Measurements from ENCODE around the gene ENTPD2.
"Not testable (repeated sequence)": the region's sequence is repeated elsewhere in the genome, so short reads cannot be mapped to it uniquely, and the experiment has no call there.

Gene ENTPD2

GRCh38 chr9:137007816-137008270, 46.0 kb downstream of the ENTPD2 start:
- Histone ChIP-seq H3K27ac (ENCODE audit: insufficient read depth, low read length, poor library complexity, severe bottlenecking) (no peak overlapping the region), H3K4me1 (ENCODE audit: control insufficient read depth, insufficient read depth, low read length, poor library complexity, severe bottlenecking) (no peaks in the 10 kb centered on the region), H3K9me3 (ENCODE audit: control insufficient read depth, low read length) (no peaks in the 10 kb centered on the region), H3K27me3 (replicated peaks; ENCODE audit: control insufficient read depth, insufficient read depth, low read length, poor library complexity, severe bottlenecking) (no peaks in the 10 kb centered on the region), H3K4me3 (ENCODE audit: insufficient read depth, low read depth, low read length, poor library complexity, severe bottlenecking) (no peak overlapping the region), H3K36me3 (ENCODE audit: control insufficient read depth, insufficient read depth, low read length) (peaks cover 27% of the 10 kb centered on the region)
- DNase-seq: no peak

GRCh38 chr9:137007108-137007815, 46.6 kb downstream of the ENTPD2 start:
- Histone ChIP-seq H3K36me3 (ENCODE audit: control insufficient read depth, insufficient read depth, low read length) (peaks cover 21% of the 10 kb centered on the region), H3K9me3 (ENCODE audit: control insufficient read depth, low read length) (no peaks in the 10 kb centered on the region), H3K27me3 (replicated peaks; ENCODE audit: control insufficient read depth, insufficient read depth, low read length, poor library complexity, severe bottlenecking) (no peaks in the 10 kb centered on the region), H3K4me3 (ENCODE audit: insufficient read depth, low read depth, low read length, poor library complexity, severe bottlenecking) (no peak overlapping the region), H3K27ac (ENCODE audit: insufficient read depth, low read length, poor library complexity, severe bottlenecking) (no peak overlapping the region), H3K4me1 (ENCODE audit: control insufficient read depth, insufficient read depth, low read length, poor library complexity, severe bottlenecking) (no peaks in the 10 kb centered on the region)
- DNase-seq: no peak

- no peaks in the 10 kb centered on the region for H3K27me3 ChIP-seq (replicated peaks; ENCODE audit: control insufficient read depth, insufficient read depth, low read length, poor library complexity, severe bottlenecking)
- DNase-seq: no peak
Measured at GRCh38 chr9:137006116-137007003, 47.5 kb downstream of the ENTPD2 start.

GRCh38 chr9:137004285-137004684, 49.6 kb downstream of the ENTPD2 start:
- peaks cover 10% of the 10 kb centered on the region for H3K4me1 ChIP-seq (ENCODE audit: control insufficient read depth, insufficient read depth, low read length, poor library complexity, severe bottlenecking)
- DNase-seq; H3K4me3 ChIP-seq (ENCODE audit: insufficient read depth, low read depth, low read length, poor library complexity, severe bottlenecking); H3K9me3 ChIP-seq (ENCODE audit: control insufficient read depth, low read length); H3K27me3 ChIP-seq (replicated peaks; ENCODE audit: control insufficient read depth, insufficient read depth, low read length, poor library complexity, severe bottlenecking); H3K36me3 ChIP-seq (ENCODE audit: control insufficient read depth, insufficient read depth, low read length); H3K27ac ChIP-seq (ENCODE audit: insufficient read depth, low read length, poor library complexity, severe bottlenecking): not testable (repeated sequence)

More at GRCh38 chr9:137006116-137007003, 47.5 kb downstream of the ENTPD2 start:
- Histone ChIP-seq H3K27ac (ENCODE audit: insufficient read depth, low read length, poor library complexity, severe bottlenecking) (no peak overlapping the region), H3K9me3 (ENCODE audit: control insufficient read depth, low read length) (no peaks in the 10 kb centered on the region), H3K4me3 (ENCODE audit: insufficient read depth, low read depth, low read length, poor library complexity, severe bottlenecking) (no peak overlapping the region), H3K4me1 (ENCODE audit: control insufficient read depth, insufficient read depth, low read length, poor library complexity, severe bottlenecking) (no peaks in the 10 kb centered on the region), H3K36me3 (ENCODE audit: control insufficient read depth, insufficient read depth, low read length) (peaks cover 15% of the 10 kb centered on the region)

- Histone ChIP-seq H3K27ac (ENCODE audit: insufficient read depth, low read length, poor library complexity, severe bottlenecking) (no peak overlapping the region), H3K9me3 (ENCODE audit: control insufficient read depth, low read length) (no peaks in the 10 kb centered on the region), H3K27me3 (replicated peaks; ENCODE audit: control insufficient read depth, insufficient read depth, low read length, poor library complexity, severe bottlenecking) (no peaks in the 10 kb centered on the region), H3K4me1 (ENCODE audit: control insufficient read depth, insufficient read depth, low read length, poor library complexity, severe bottlenecking) (peaks cover 17% of the 10 kb centered on the region), H3K4me3 (ENCODE audit: insufficient read depth, low read depth, low read length, poor library complexity, severe bottlenecking) (no peak overlapping the region), H3K36me3 (ENCODE audit: control insufficient read depth, insufficient read depth, low read length) (no peaks in the 10 kb centered on the region)
- no peak for DNase-seq
Measured at GRCh38 chr9:137002646-137003041, 51.2 kb downstream of the ENTPD2 start.

- Histone ChIP-seq H3K27ac (ENCODE audit: insufficient read depth, low read length, poor library complexity, severe bottlenecking) (no peak overlapping the region), H3K4me1 (ENCODE audit: control insufficient read depth, insufficient read depth, low read length, poor library complexity, severe bottlenecking) (peaks cover 23% of the 10 kb centered on the region), H3K27me3 (replicated peaks; ENCODE audit: control insufficient read depth, insufficient read depth, low read length, poor library complexity, severe bottlenecking) (no peaks in the 10 kb centered on the region), H3K36me3 (ENCODE audit: control insufficient read depth, insufficient read depth, low read length) (no peaks in the 10 kb centered on the region), H3K9me3 (ENCODE audit: control insufficient read depth, low read length) (no peaks in the 10 kb centered on the region), H3K4me3 (ENCODE audit: insufficient read depth, low read depth, low read length, poor library complexity, severe bottlenecking) (no peak overlapping the region)
- no peak for DNase-seq
Measured at GRCh38 chr9:137001857-137002645, 51.8 kb downstream of the ENTPD2 start.

GRCh38 chr9:137000177-137000930, 53.5 kb downstream of the ENTPD2 start:
- H3K9me3 ChIP-seq (ENCODE audit: control insufficient read depth, low read length): no peaks in the 10 kb centered on the region
- peaks cover 40% of the 10 kb centered on the region for H3K4me1 ChIP-seq (ENCODE audit: control insufficient read depth, insufficient read depth, low read length, poor library complexity, severe bottlenecking)
- no peak for DNase-seq
- H3K27me3 ChIP-seq (replicated peaks; ENCODE audit: control insufficient read depth, insufficient read depth, low read length, poor library complexity, severe bottlenecking): no peaks in the 10 kb centered on the region
- peak overlapping the region; percentile 22 for H3K27ac ChIP-seq (ENCODE audit: insufficient read depth, low read length, poor library complexity, severe bottlenecking)
- H3K4me3 ChIP-seq (ENCODE audit: insufficient read depth, low read depth, low read length, poor library complexity, severe bottlenecking): no peak overlapping the region
- H3K36me3 ChIP-seq (ENCODE audit: control insufficient read depth, insufficient read depth, low read length): peaks cover under 1% of the 10 kb centered on the region
